D721Med (cell line): ENCODE measurements around the gene SLC35G4.

Experiments used
- DNase-seq: peaks from one replicate; pipeline ENCODE4 v3.0.0; 2011; ENCODE audit warnings: low spot score; ENCODE audit not compliant: insufficient read length
- FAIRE-seq: peaks from 2 replicates; lab custom pipeline; 2011; peaks lifted over from hg19 to GRCh38; lab: Jason Lieb, UNC
- CTCF ChIP-seq: IDR thresholded peaks from 2 replicates; pipeline ENCODE4 v1.5.1; 2012; ENCODE audit warnings: mild to moderate bottlenecking, control low read depth; ENCODE audit not compliant: insufficient read depth; ENCODE audit errors: missing control alignments

Gene SLC35G4

GRCh38 chr18:11649839-11650238 lies 40.4 kb downstream of the SLC35G4 start:
- no peak for FAIRE-seq
- no peak for TF ChIP-seq CTCF
- DNase-seq, result no peak

- FAIRE-seq (no peak), DNase-seq (no peak)
- no peak for TF ChIP-seq CTCF
Measured at GRCh38 chr18:11651899-11652298, 42.5 kb downstream of the SLC35G4 start.

GRCh38 chr18:11653521-11653920 lies 44.1 kb downstream of the SLC35G4 start:
- no peak for TF ChIP-seq CTCF
- FAIRE-seq (no peak), DNase-seq (no peak)

- FAIRE-seq, result no peak
- peak; percentile 50 for TF ChIP-seq CTCF
- peak; percentile 31 for DNase-seq
Measured at GRCh38 chr18:11654736-11655605, 45.6 kb downstream of the SLC35G4 start.

- DNase-seq, result no peak
- no peak for FAIRE-seq
- TF ChIP-seq CTCF, result no peak
Measured at GRCh38 chr18:11655606-11655932, 46.2 kb downstream of the SLC35G4 start.

GRCh38 chr18:11657152-11657551 lies 47.8 kb downstream of the SLC35G4 start:
- DNase-seq (no peak), FAIRE-seq (no peak)
- no peak for TF ChIP-seq CTCF

GRCh38 chr18:11657554-11657953 lies 48.2 kb downstream of the SLC35G4 start:
- no peak for TF ChIP-seq CTCF
- DNase-seq (no peak), FAIRE-seq (no peak)
